ENCODE results near the gene PCDHGA12. TPM values are rescaled to one million over a fixed set of nuclear protein-coding genes. Genes with fewer than 3 reads are reported as not detected.
A peak's percentile ranks its signal among the peaks of the same experiment; 100 is the strongest.

The PCDHGA12 gene
- total and polyA plus RNA-seq, 9 donors: 2.0 to 10.4 (median 7.5) TPM

GRCh38 chr5:141398608-141399007 is 31.7 kb upstream of the PCDHGA12 start:
- Histone ChIP-seq H3K4me3 (no peak overlapping the region), H3K36me3 (no peaks in the 10 kb centered on the region), H3K9me3 (peaks cover 10 to 42% of the 10 kb centered on the region in 2 donors), H3K27ac (no peak overlapping the region), H3K4me1 (ENCODE audit: insufficient read depth) (no peaks in the 10 kb centered on the region), H3K27me3 (no peaks in the 10 kb centered on the region)
- intact Hi-C loops (cut with DNase I): loop anchor here in 1 of 4 donors (10.0 kb wide), 1 partner anchor 156 kb away; no protein-coding TSS in a partner anchor
- no peak for DNase-seq
- 21 to 36% (median 26%) methylated on average over 15 of the region's 15 CpGs for WGBS, 3 donors
- TF ChIP-seq POLR2A (IDR thresholded peaks at IDR 0.05): no peak

GRCh38 chr5:141399555-141400258 is 30.6 kb upstream of the PCDHGA12 start:
- no peak overlapping the region for H3K27ac ChIP-seq
- H3K9me3 ChIP-seq: peaks cover 10 to 38% of the 10 kb centered on the region in 2 donors
- WGBS, 3 donors: 21 to 29% (median 21%) methylated on average over 5 to 61 of the region's 61 CpGs
- H3K27me3 ChIP-seq: no peaks in the 10 kb centered on the region
- no peaks in the 10 kb centered on the region for H3K4me1 ChIP-seq (ENCODE audit: insufficient read depth)
- TF ChIP-seq CTCF (IDR thresholded peaks at IDR 0.05) (no peak), EP300 (IDR thresholded peaks at IDR 0.05) (no peak), POLR2A (IDR thresholded peaks at IDR 0.05) (no peak)
- H3K4me3 ChIP-seq: no peak overlapping the region
- no peaks in the 10 kb centered on the region for H3K36me3 ChIP-seq
- intact Hi-C loops (cut with DNase I): loop anchor here in 2 of 4 donors (10.0 kb wide), 1 partner anchor 155 kb away; no protein-coding TSS in a partner anchor
- no peak for DNase-seq

GRCh38 chr5:141402553-141403243 is 27.6 kb upstream of the PCDHGA12 start, which contains the start of gene PCDHGA9:
TSS of gene PCDHGA9 (plus strand) at chr5:141402778. CDS start at chr5:141402953, 175 bp downstream.
- no peak for TF ChIP-seq CTCF (IDR thresholded peaks at IDR 0.05)
- no peak for TF ChIP-seq EP300 (IDR thresholded peaks at IDR 0.05)
- no peak for TF ChIP-seq POLR2A (IDR thresholded peaks at IDR 0.05)
- peak within 1 kb of the TSS; percentile 12 for H3K4me3 ChIP-seq
- DNase-seq: peak in 1 of 5 donors; percentile 28
- H3K9me3 ChIP-seq: peaks cover 10 to 44% of the 10 kb centered on the region in 2 donors
- WGBS, 3 donors: 12 to 16% (median 13%) methylated on average over 27 of the region's 27 CpGs
- no peaks in the 10 kb centered on the region for H3K36me3 ChIP-seq
- no peaks in the 10 kb centered on the region for H3K4me1 ChIP-seq (ENCODE audit: insufficient read depth)
- intact Hi-C loops (cut with DNase I): loop anchor here in 1 of 4 donors (10.0 kb wide), 1 partner anchor 152 kb away; no protein-coding TSS in a partner anchor
- H3K27ac ChIP-seq: no peak within 1 kb of the TSS
- no peaks in the 10 kb centered on the region for H3K27me3 ChIP-seq

GRCh38 chr5:141403387-141403786 is 26.9 kb upstream of the PCDHGA12 start:
- WGBS, 3 donors: 23 to 30% (median 24%) methylated on average over 22 of the region's 22 CpGs
- DNase-seq: no peak
- H3K9me3 ChIP-seq: peaks cover 10 to 44% of the 10 kb centered on the region in 2 donors
- intact Hi-C loops (cut with DNase I): loop anchor here in 1 of 4 donors (10.0 kb wide), 1 partner anchor 151 kb away; no protein-coding TSS in a partner anchor
- no peak overlapping the region for H3K27ac ChIP-seq
- no peaks in the 10 kb centered on the region for H3K27me3 ChIP-seq
- no peaks in the 10 kb centered on the region for H3K36me3 ChIP-seq
- no peak overlapping the region for H3K4me3 ChIP-seq
- no peak for TF ChIP-seq CTCF (IDR thresholded peaks at IDR 0.05)
- TF ChIP-seq EP300 (IDR thresholded peaks at IDR 0.05): no peak
- no peak for TF ChIP-seq POLR2A (IDR thresholded peaks at IDR 0.05)
- H3K4me1 ChIP-seq (ENCODE audit: insufficient read depth): no peaks in the 10 kb centered on the region
